ENCODE data around the gene AKAP13.

AKAP13 gene

GRCh38 chr15:85412956-85413854 lies 32.8 kb downstream of the AKAP13 start:
- peak overlapping the region; percentile 61 for H3K4me3 Mint-ChIP-seq
- H3K36me3 Mint-ChIP-seq (ENCODE audit: insufficient read depth) = peaks cover 6% of the 10 kb centered on the region
- no peaks in the 10 kb centered on the region for H3K9me3 Mint-ChIP-seq
- DNase-seq (ENCODE audit: low spot score in 2 of 2) (peak; percentile 20 to 38), ATAC-seq (replicated peaks; ENCODE audit: extremely low read depth, poor library complexity, severe bottlenecking) (peak; percentile 96)
- peaks cover 55% of the 10 kb centered on the region for H3K4me1 Mint-ChIP-seq
- no peaks in the 10 kb centered on the region for H3K27me3 Mint-ChIP-seq
- peak overlapping the region; percentile 82 for H3K27ac Mint-ChIP-seq (ENCODE audit: low read depth)

- Mint-ChIP-seq H3K9me3 (no peaks in the 10 kb centered on the region), H3K27me3 (no peaks in the 10 kb centered on the region), H3K27ac (ENCODE audit: low read depth) (peak overlapping the region; percentile 89), H3K4me3 (peak overlapping the region; percentile 52), H3K36me3 (ENCODE audit: insufficient read depth) (peaks cover 6% of the 10 kb centered on the region), H3K4me1 (peaks cover 47% of the 10 kb centered on the region)
- no peak for DNase-seq (ENCODE audit: low spot score in 2 of 2)
- no peak for ATAC-seq (replicated peaks; ENCODE audit: extremely low read depth, poor library complexity, severe bottlenecking)
Measured at GRCh38 chr15:85414037-85414436, 33.6 kb downstream of the AKAP13 start.

GRCh38 chr15:85414495-85414894 lies 34.1 kb downstream of the AKAP13 start:
- H3K9me3 Mint-ChIP-seq = no peaks in the 10 kb centered on the region

GRCh38 chr15:85414991-85415390 lies 34.6 kb downstream of the AKAP13 start:
- peak overlapping the region; percentile 89 for H3K27ac Mint-ChIP-seq (ENCODE audit: low read depth)
- ATAC-seq (replicated peaks; ENCODE audit: extremely low read depth, poor library complexity, severe bottlenecking) (no peak), DNase-seq (ENCODE audit: low spot score in 2 of 2) (no peak)
- peaks cover 53% of the 10 kb centered on the region for H3K4me1 Mint-ChIP-seq
- no peaks in the 10 kb centered on the region for H3K9me3 Mint-ChIP-seq
- H3K27me3 Mint-ChIP-seq = no peaks in the 10 kb centered on the region
- no peak overlapping the region for H3K4me3 Mint-ChIP-seq
- peaks cover 3% of the 10 kb centered on the region for H3K36me3 Mint-ChIP-seq (ENCODE audit: insufficient read depth)

More at GRCh38 chr15:85414495-85414894, 34.1 kb downstream of the AKAP13 start:
- H3K4me3 Mint-ChIP-seq = peak overlapping the region; percentile 52
- peaks cover 3% of the 10 kb centered on the region for H3K36me3 Mint-ChIP-seq (ENCODE audit: insufficient read depth)
- H3K27ac Mint-ChIP-seq (ENCODE audit: low read depth) = peak overlapping the region; percentile 89
- DNase-seq (ENCODE audit: low spot score in 2 of 2) (no peak), ATAC-seq (replicated peaks; ENCODE audit: extremely low read depth, poor library complexity, severe bottlenecking) (peak; percentile 22)
- H3K4me1 Mint-ChIP-seq = peaks cover 52% of the 10 kb centered on the region
- no peaks in the 10 kb centered on the region for H3K27me3 Mint-ChIP-seq

- Mint-ChIP-seq H3K27me3 (no peaks in the 10 kb centered on the region), H3K36me3 (ENCODE audit: insufficient read depth) (peaks cover 3% of the 10 kb centered on the region), H3K4me1 (peaks cover 51% of the 10 kb centered on the region), H3K9me3 (no peaks in the 10 kb centered on the region), H3K27ac (ENCODE audit: low read depth) (peak overlapping the region; percentile 6), H3K4me3 (no peak overlapping the region)
- no peak for ATAC-seq (replicated peaks; ENCODE audit: extremely low read depth, poor library complexity, severe bottlenecking)
- DNase-seq (ENCODE audit: low spot score in 2 of 2) = no peak
Measured at GRCh38 chr15:85415783-85416182, 35.4 kb downstream of the AKAP13 start.

- ATAC-seq (replicated peaks; ENCODE audit: extremely low read depth, poor library complexity, severe bottlenecking) = no peak
- H3K9me3 Mint-ChIP-seq = no peaks in the 10 kb centered on the region
- peaks cover 62% of the 10 kb centered on the region for H3K4me1 Mint-ChIP-seq
- H3K36me3 Mint-ChIP-seq (ENCODE audit: insufficient read depth) = peaks cover 3% of the 10 kb centered on the region
- peak overlapping the region; percentile 54 for H3K27ac Mint-ChIP-seq (ENCODE audit: low read depth)
- no peak for DNase-seq (ENCODE audit: low spot score in 2 of 2)
- H3K27me3 Mint-ChIP-seq = no peaks in the 10 kb centered on the region
- H3K4me3 Mint-ChIP-seq = no peak overlapping the region
Measured at GRCh38 chr15:85417276-85417675, 36.9 kb downstream of the AKAP13 start.

- Mint-ChIP-seq H3K4me1 (peaks cover 57% of the 10 kb centered on the region), H3K27ac (ENCODE audit: low read depth) (peak overlapping the region; percentile 7)
- no peak for ATAC-seq (replicated peaks; ENCODE audit: extremely low read depth, poor library complexity, severe bottlenecking)
Measured at GRCh38 chr15:85419161-85419560, 38.8 kb downstream of the AKAP13 start.

GRCh38 chr15:85421116-85421925 lies 40.9 kb downstream of the AKAP13 start:
- no peak overlapping the region for H3K4me3 Mint-ChIP-seq
- H3K4me1 Mint-ChIP-seq = peaks cover 60% of the 10 kb centered on the region
- ATAC-seq (replicated peaks; ENCODE audit: extremely low read depth, poor library complexity, severe bottlenecking) (no peak), DNase-seq (ENCODE audit: low spot score in 2 of 2) (no peak)
- no peaks in the 10 kb centered on the region for H3K36me3 Mint-ChIP-seq (ENCODE audit: insufficient read depth)
- peak overlapping the region; percentile 5 for H3K27ac Mint-ChIP-seq (ENCODE audit: low read depth)
- no peaks in the 10 kb centered on the region for H3K27me3 Mint-ChIP-seq
- H3K9me3 Mint-ChIP-seq = no peaks in the 10 kb centered on the region

More at GRCh38 chr15:85419161-85419560, 38.8 kb downstream of the AKAP13 start:
- Mint-ChIP-seq H3K27me3 (no peaks in the 10 kb centered on the region), H3K4me3 (no peak overlapping the region), H3K9me3 (no peaks in the 10 kb centered on the region), H3K36me3 (ENCODE audit: insufficient read depth) (peaks cover 3% of the 10 kb centered on the region)
- no peak for DNase-seq (ENCODE audit: low spot score in 2 of 2)

GRCh38 chr15:85422607-85423006 lies 42.2 kb downstream of the AKAP13 start:
- no peaks in the 10 kb centered on the region for H3K27me3 Mint-ChIP-seq
- H3K4me1 Mint-ChIP-seq = peaks cover 64% of the 10 kb centered on the region
- no peak for ATAC-seq (replicated peaks; ENCODE audit: extremely low read depth, poor library complexity, severe bottlenecking)
- peaks cover 2% of the 10 kb centered on the region for H3K36me3 Mint-ChIP-seq (ENCODE audit: insufficient read depth)
- no peaks in the 10 kb centered on the region for H3K9me3 Mint-ChIP-seq
- H3K4me3 Mint-ChIP-seq = no peak overlapping the region
- no peak for DNase-seq (ENCODE audit: low spot score in 2 of 2)
- H3K27ac Mint-ChIP-seq (ENCODE audit: low read depth) = no peak overlapping the region

- Mint-ChIP-seq H3K9me3 (no peaks in the 10 kb centered on the region), H3K4me3 (no peak overlapping the region), H3K36me3 (ENCODE audit: insufficient read depth) (peaks cover 3% of the 10 kb centered on the region), H3K27me3 (no peaks in the 10 kb centered on the region), H3K27ac (ENCODE audit: low read depth) (no peak overlapping the region), H3K4me1 (peaks cover 70% of the 10 kb centered on the region)
- DNase-seq (ENCODE audit: low spot score in 2 of 2) = no peak
- no peak for ATAC-seq (replicated peaks; ENCODE audit: extremely low read depth, poor library complexity, severe bottlenecking)
Measured at GRCh38 chr15:85423256-85423655, 42.9 kb downstream of the AKAP13 start.

- H3K9me3 Mint-ChIP-seq = no peaks in the 10 kb centered on the region
- no peak overlapping the region for H3K27ac Mint-ChIP-seq (ENCODE audit: low read depth)
- peaks cover 78% of the 10 kb centered on the region for H3K4me1 Mint-ChIP-seq
- DNase-seq (ENCODE audit: low spot score in 2 of 2) (no peak), ATAC-seq (replicated peaks; ENCODE audit: extremely low read depth, poor library complexity, severe bottlenecking) (no peak)
- H3K27me3 Mint-ChIP-seq = no peaks in the 10 kb centered on the region
- no peak overlapping the region for H3K4me3 Mint-ChIP-seq
- peaks cover 4% of the 10 kb centered on the region for H3K36me3 Mint-ChIP-seq (ENCODE audit: insufficient read depth)
Measured at GRCh38 chr15:85424154-85424553, 43.8 kb downstream of the AKAP13 start.

- Mint-ChIP-seq H3K9me3 (no peaks in the 10 kb centered on the region), H3K4me3 (no peak overlapping the region), H3K4me1 (peaks cover 82% of the 10 kb centered on the region), H3K27me3 (no peaks in the 10 kb centered on the region), H3K36me3 (ENCODE audit: insufficient read depth) (peaks cover 4% of the 10 kb centered on the region), H3K27ac (ENCODE audit: low read depth) (no peak overlapping the region)
- ATAC-seq (replicated peaks; ENCODE audit: extremely low read depth, poor library complexity, severe bottlenecking) (no peak), DNase-seq (ENCODE audit: low spot score in 2 of 2) (no peak)
Measured at GRCh38 chr15:85426481-85426880, 46.1 kb downstream of the AKAP13 start.
